Hematopoietic multipotent progenitor cell treated with erythropoietin and hydrocortisone succinate and interleukin-3 and kit ligand, for 17 days (in vitro differentiated cells): ENCODE measurements around the gene ACTMAP.

Experiments used
- DNase-seq: peaks from one replicate; pipeline ENCODE4 v3.0.0-alpha.2; 2015; ENCODE audit warnings: low spot score

ACTMAP gene

DNA sequence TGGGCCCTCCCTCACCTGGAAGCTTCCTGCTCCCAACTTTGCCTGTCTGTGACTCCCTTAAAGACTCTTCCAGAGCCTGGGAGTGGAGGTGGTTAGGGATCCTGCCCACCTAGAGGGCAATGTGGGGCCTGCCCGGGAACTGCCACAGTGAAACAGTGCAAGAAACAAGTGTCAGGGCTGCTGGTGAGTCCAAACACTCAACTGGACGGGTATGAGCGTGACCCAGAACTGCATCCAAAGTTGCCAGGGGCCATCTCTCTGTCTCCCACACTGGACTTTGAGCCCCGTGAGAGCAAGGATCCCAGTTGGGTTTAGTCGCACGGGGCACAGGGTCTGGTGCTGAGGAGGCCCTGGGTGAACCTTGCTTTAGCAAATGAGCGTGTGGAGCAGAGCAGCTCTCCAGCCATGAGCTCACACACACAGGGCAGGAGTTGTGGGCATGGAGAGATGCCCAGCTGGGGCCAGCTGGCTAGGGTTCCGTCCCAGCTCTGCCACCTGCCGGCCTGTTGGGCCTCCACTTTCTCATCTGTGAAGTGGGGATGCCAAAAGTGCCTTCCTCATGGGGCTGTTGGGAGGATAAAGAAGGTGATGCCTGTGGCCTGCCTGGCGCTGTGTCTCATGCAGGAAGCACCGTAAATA, 57.0 kb downstream of the ACTMAP start:
- DNase-seq = peak; percentile 57

GRCh38 chr19:40692212-40692551, 58.1 kb downstream of the ACTMAP start:
- DNase-seq = no peak

GRCh38 chr19:40691421-40692211, 58.7 kb downstream of the ACTMAP start:
- peak; percentile 50 for DNase-seq
